ENCODE measurements around the gene SCT. TPM values are rescaled to one million over a fixed set of nuclear protein-coding genes. Genes with fewer than 3 reads are reported as not detected.
"Not testable (repeated sequence)": the region's sequence is repeated elsewhere in the genome, so short reads cannot be mapped to it uniquely, and the experiment has no call there.

Gene SCT
- not detected in 2 replicates for total RNA-seq (2014; rRNA removed; shearing (Covaris generic))
- not detected in 2 replicates for polyA plus RNA-seq (2015; cell fraction: cytosol; rRNA removed)
- not detected in 2 replicates for polyA plus RNA-seq (2015; cell fraction: nucleus; rRNA removed)

- no peak for DNase-seq (ENCODE audit: low read depth, low spot score)
- in situ Hi-C loops (cut with HindIII; ENCODE audit: low pct_unique_long_range_greater_than_20kb, low sequenced_read_pairs) = no loop called here
These were observed at the start of gene SCT for GRCh38 chr11:626475-627307. Gene SCT, minus strand, starts transcription at chr11:627181. Its CDS starts 38 bp downstream, at chr11:627143.

- in situ Hi-C loops (cut with HindIII; ENCODE audit: low pct_unique_long_range_greater_than_20kb, low sequenced_read_pairs) = no loop called here
- DNase-seq (ENCODE audit: low read depth, low spot score) = no peak
These were observed 47.4 kb upstream of the SCT start for GRCh38 chr11:674406-674805.

- DNase-seq (ENCODE audit: low read depth, low spot score) = no peak
- in situ Hi-C loops (cut with HindIII; ENCODE audit: low pct_unique_long_range_greater_than_20kb, low sequenced_read_pairs) = no loop called here
These were observed 46.9 kb upstream of the SCT start for GRCh38 chr11:673866-674265.

- in situ Hi-C loops (cut with HindIII; ENCODE audit: low pct_unique_long_range_greater_than_20kb, low sequenced_read_pairs) = no loop called here
These were observed 38.8 kb upstream of the SCT start for GRCh38 chr11:665704-666281.

GRCh38 chr11:665062-665703 lies 38.2 kb upstream of the SCT start:
- in situ Hi-C loops (cut with HindIII; ENCODE audit: low pct_unique_long_range_greater_than_20kb, low sequenced_read_pairs) = no loop called here
- no peak for DNase-seq (ENCODE audit: low read depth, low spot score)

More at GRCh38 chr11:665704-666281, 38.8 kb upstream of the SCT start:
- no peak for DNase-seq (ENCODE audit: low read depth, low spot score)

- in situ Hi-C loops (cut with HindIII; ENCODE audit: low pct_unique_long_range_greater_than_20kb, low sequenced_read_pairs) = no loop called here
These were observed 35.8 kb upstream of the SCT start for GRCh38 chr11:662689-663274.

GRCh38 chr11:660681-661444 lies 33.9 kb upstream of the SCT start:
- no peak for DNase-seq (ENCODE audit: low read depth, low spot score)
- in situ Hi-C loops (cut with HindIII; ENCODE audit: low pct_unique_long_range_greater_than_20kb, low sequenced_read_pairs) = no loop called here

More at GRCh38 chr11:662689-663274, 35.8 kb upstream of the SCT start:
- peak; percentile 72 for DNase-seq (ENCODE audit: low read depth, low spot score)

GRCh38 chr11:660281-660680 lies 33.3 kb upstream of the SCT start:
- in situ Hi-C loops (cut with HindIII; ENCODE audit: low pct_unique_long_range_greater_than_20kb, low sequenced_read_pairs) = no loop called here

GRCh38 chr11:659532-660085 lies 32.6 kb upstream of the SCT start:
- DNase-seq (ENCODE audit: low read depth, low spot score) = no peak
- in situ Hi-C loops (cut with HindIII; ENCODE audit: low pct_unique_long_range_greater_than_20kb, low sequenced_read_pairs) = no loop called here

More at GRCh38 chr11:660281-660680, 33.3 kb upstream of the SCT start:
- DNase-seq (ENCODE audit: low read depth, low spot score) = no peak

GRCh38 chr11:657691-658126 lies 30.7 kb upstream of the SCT start:
- in situ Hi-C loops (cut with HindIII; ENCODE audit: low pct_unique_long_range_greater_than_20kb, low sequenced_read_pairs) = no loop called here
- no peak for DNase-seq (ENCODE audit: low read depth, low spot score)

- in situ Hi-C loops (cut with HindIII; ENCODE audit: low pct_unique_long_range_greater_than_20kb, low sequenced_read_pairs) = no loop called here
- no peak for DNase-seq (ENCODE audit: low read depth, low spot score)
These were observed 29.9 kb upstream of the SCT start for GRCh38 chr11:656866-657265.

GRCh38 chr11:656426-656825 lies 29.4 kb upstream of the SCT start:
- in situ Hi-C loops (cut with HindIII; ENCODE audit: low pct_unique_long_range_greater_than_20kb, low sequenced_read_pairs) = no loop called here
- no peak for DNase-seq (ENCODE audit: low read depth, low spot score)

GRCh38 chr11:655036-655726 lies 28.2 kb upstream of the SCT start:
- no peak for DNase-seq (ENCODE audit: low read depth, low spot score)
- in situ Hi-C loops (cut with HindIII; ENCODE audit: low pct_unique_long_range_greater_than_20kb, low sequenced_read_pairs) = no loop called here

- DNase-seq (ENCODE audit: low read depth, low spot score); in situ Hi-C loops (cut with HindIII; ENCODE audit: low pct_unique_long_range_greater_than_20kb, low sequenced_read_pairs): not testable (repeated sequence)
These were observed 27.5 kb upstream of the SCT start for GRCh38 chr11:654444-654843.

GRCh38 chr11:653837-654236 lies 26.9 kb upstream of the SCT start:
- in situ Hi-C loops (cut with HindIII; ENCODE audit: low pct_unique_long_range_greater_than_20kb, low sequenced_read_pairs) = no loop called here
- DNase-seq (ENCODE audit: low read depth, low spot score) = no peak

- in situ Hi-C loops (cut with HindIII; ENCODE audit: low pct_unique_long_range_greater_than_20kb, low sequenced_read_pairs); DNase-seq (ENCODE audit: low read depth, low spot score): not testable (repeated sequence)
These were observed 26.2 kb upstream of the SCT start for GRCh38 chr11:653136-653535.
